HG03571 (cell line): ENCODE data around the gene PLCG2.
"Not testable (repeated sequence)": the region's sequence is repeated elsewhere in the genome, so short reads cannot be mapped to it uniquely, and the experiment has no call there.

ENCODE experiments used
- ATAC-seq: cut with Tn5 transposase; IDR thresholded peaks from one replicate; pipeline ENCODE4 v1.9.1; 2021; ENCODE audit not compliant: unreplicated experiment

Gene PLCG2

DNA sequence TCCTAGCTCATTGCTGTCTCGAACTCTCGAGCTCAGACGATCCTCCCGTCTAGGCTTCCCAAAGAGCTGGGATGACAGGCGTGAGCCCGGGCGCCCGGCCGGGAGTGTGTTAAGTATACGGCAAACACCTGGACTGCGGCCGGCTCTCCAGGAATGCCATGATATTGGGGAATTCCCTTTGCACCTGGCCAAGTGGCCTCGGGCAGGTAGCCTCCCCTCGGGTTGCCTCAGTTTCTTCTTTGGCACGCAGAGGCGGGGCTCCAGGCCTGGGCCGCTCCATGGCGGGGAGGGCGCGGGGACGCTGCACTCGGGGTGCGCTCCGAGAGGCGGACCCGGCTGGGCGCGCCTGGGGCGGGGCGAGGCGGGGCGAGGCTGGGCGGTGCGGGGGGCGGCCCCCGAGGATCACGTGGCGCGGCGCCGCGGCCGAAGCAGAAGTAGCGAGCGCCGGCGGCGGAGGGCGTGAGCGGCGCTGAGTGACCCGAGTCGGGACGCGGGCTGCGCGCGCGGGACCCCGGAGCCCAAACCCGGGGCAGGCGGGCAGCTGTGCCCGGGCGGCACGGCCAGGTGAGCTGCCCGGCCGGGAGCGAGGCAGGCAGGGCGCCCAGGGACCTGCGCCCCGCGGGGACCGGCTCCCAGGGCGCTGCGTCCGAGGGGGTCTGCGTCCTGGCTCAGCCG, at the start of gene PLCG2:
Gene PLCG2, plus strand, starts transcription at position 431 of the 675 bp plus-strand sequence. CDS start 6,699 bp downstream, outside the sequence.
- peak; percentile 82 for ATAC-seq

DNA sequence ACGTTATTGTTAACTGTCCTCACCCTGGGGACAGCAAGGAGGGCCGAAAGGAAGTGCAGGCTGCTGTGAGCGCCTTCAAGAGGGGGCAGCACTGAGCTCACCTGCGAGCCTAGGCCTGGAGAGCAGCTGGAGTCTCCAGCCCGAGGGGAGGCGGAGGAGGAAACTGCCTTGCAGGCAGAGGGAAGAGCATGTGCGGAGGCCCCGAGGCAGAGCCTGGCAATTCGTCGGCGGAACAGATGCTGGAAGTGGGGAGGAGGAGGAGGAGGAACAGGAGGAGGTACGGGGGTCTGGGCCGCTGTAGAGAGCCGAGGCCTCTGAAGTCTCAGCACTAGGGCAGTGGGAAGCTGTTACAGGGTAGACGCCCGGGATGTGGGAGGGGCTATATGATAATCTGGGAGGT, 49.6 kb upstream of the PLCG2 start:
- no peak for ATAC-seq

DNA sequence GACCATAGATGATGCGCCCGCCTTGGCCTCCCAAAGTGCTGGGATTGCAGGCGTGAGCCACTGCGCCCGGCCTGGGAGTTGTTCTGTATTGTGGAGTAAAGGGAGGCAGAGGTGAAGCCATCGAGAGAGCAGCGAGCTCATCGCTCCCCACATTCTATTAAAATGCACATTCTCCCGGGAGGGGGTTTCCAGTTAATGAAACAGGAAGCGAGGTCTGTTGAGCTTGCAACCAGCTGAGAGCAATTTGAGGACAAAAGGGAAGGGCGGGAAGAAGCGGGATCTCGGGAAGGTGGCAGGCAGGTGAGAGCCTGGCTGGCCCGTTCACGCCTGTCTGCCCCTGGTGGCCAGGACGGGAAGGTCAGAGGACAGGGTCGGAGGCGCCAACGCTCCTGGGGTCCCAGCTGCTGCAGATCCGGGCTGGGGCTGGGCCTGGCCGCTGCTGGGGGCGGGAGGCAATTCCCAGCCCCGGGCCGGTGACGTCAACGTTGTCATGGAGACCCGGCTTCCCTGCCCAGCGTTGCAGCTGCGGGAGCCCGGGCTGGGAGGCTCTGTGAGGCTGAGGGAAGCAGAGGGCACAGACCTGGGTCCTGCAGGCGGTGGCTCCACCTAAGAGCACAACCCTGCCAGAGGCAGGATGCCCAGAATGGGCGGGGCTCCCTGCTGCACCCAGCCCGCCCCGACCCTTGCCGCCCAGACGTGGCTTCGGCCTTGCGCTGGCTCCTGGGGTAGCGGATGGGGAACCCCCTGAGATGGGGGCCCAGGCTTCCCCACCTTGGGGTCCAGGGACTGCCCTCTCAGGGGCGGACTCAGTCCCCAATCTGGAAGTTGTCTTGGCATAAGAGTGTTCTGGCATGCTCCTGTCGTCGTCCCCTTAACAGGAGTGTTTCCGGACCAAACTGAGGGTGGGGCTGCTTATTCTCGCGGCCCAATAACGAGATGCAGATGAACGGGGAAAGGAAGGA, 48.7 kb upstream of the PLCG2 start:
- peak; percentile 73 for ATAC-seq

DNA sequence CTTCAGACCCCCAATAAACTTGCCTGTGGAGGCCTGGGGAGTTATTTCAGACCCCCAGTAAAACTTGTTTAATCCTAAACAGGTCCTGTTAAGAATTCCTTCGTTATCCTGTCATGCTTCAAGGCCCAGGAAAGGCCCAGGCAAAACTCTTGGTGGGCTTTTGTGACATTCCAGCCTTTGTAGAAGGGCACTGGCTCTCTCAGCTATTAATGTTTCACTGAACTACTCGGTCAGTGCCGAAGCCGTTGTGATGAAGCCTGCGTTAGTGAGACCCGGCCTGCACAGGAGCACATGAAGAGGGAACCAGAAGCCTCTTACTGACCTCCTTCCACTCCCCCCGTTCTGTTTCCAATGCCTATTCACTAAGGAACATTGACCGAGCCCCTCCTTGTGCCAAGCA, 47.4 kb upstream of the PLCG2 start:
- no peak for ATAC-seq

DNA sequence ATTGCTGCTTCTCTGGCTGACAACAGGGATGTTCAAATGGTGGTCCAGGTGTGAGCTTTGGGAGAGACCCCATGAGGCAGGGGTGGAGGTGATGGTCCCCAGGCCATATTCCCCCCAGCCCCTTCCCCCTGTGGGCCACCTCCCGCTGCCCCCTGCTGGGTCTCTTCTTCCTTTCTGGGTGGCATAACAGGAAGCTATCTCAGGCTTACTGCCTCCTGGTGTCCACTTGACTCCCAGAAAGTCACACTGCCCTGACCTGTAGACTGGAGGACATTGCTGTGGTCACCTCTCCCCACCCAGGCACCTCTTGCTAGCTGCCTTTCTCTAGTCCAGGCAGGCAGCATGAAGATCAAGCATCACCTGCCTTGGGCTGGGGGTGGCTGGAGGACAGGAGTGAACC, 46.4 kb upstream of the PLCG2 start:
- ATAC-seq, result no peak

DNA sequence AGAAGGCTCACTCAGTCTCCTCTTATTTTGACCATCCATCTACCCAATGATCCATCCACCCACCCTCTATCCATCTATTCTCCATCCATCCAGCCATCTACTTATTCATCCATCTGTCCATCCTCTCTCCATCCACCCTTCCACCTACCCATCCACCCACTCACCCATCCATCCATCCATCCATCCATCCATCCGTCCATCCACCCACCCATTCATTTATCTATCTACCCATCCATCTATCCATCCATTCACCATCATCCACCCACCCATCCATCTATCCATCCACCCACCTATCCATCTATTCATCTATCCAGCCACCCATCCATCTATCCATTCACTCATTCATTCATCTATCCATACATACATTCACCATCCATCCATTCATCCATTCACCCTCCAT, 45.8 kb upstream of the PLCG2 start:
- ATAC-seq, result no peak

DNA sequence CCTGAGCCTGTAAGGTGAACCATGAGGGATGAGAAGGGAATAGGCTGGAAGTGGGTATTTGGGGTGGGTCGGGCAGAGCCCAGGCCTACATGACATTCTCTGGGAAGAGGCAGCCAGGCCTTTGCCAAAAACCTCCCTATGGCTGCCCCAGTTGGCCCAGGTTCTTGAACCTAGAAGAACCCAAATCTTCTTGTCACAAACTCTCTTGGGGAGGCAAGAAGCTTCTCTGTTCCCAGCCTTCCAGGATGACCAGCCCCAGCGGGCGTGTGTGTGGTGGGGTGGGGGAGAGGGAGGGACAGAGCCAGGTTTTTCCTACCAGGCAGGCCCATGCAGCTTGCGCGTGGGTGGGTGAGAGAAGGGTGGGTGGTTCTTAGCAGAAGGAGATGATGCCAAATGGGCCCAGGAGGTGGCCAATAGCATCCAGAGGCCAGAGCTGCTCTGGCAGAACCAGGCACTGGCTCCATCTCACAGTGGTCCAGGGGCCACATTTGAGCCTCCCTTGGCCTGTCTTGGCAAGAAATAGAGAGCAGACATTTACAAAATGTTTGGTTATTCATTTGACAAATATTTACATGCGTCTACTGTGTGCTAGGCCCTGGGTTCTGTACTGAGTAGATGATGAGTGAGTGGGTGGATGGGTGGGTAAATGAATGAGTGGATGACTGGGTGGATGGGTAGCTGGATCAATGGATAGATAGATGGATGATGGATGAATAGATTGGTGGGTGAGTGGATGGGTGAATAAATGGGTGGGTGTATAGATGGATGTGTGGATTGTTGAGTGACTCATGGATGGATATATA, 44.3 kb upstream of the PLCG2 start:
- ATAC-seq, result no peak

DNA sequence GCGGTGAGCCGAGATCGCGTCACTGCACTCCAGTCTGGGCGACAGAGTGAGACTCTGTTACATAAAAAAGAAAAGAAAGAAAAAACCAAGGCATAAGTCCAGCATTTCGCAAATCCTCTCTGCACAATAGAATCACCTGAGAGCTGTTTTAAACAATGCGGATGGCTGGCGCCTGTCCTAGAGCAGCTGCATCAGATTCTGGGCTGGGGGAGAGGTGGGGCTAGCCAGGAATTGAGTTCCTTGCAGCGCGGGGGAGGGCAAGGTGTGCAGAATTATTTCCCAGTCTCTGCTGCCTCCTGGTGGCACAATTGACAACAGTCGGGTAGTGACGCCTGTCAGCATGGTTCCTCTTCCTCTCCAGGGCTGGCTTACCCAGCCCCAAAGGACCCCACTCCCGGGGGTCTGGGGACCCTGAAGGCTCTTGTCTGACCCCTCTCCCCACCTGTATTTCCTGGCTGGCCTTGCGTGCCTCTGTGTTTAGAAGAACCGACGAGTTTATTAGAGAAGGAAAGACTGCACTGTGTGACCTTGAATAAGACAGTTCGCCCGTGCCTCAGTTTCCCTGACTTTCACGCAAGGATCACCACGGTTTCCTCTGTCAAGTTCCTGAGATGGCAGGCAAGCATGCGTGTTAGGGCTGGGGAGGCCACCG, 41.1 kb upstream of the PLCG2 start:
- ATAC-seq, result peak; percentile 59

DNA sequence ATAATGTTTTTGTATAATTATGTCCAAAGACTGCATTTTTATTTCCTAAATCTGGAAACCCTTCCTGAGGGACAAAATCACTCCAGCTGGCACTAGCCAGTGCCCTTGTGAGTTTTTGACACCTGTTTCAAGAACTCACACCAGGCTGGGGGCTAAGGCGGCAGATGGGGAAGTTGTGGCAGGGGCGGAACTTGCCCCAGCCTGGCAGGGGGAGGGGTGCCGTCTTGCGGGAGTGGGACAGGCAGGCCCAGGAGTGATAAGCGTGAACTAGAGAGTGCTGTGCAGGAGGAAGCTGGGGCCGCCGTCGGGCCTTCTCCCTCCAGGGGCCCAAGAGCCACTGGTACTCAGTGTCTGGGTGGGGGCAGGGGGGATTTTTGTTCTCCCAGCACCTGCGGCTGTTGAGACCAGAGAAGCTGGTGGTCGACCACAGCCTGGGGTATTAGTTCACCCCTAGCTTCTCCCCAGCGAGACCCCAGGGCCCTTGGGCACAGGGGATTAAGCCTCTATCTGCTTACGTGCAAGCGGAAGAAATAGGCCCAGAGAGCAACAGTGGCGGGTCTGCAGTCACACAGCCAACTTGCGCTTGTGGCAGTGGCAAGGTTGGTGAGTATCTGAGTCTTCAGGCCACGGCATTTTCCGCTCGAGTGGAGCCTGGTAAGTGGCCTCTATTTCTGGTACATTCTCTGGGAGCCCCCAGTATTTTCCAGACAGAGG, 40.2 kb upstream of the PLCG2 start:
- ATAC-seq, result peak; percentile 29

DNA sequence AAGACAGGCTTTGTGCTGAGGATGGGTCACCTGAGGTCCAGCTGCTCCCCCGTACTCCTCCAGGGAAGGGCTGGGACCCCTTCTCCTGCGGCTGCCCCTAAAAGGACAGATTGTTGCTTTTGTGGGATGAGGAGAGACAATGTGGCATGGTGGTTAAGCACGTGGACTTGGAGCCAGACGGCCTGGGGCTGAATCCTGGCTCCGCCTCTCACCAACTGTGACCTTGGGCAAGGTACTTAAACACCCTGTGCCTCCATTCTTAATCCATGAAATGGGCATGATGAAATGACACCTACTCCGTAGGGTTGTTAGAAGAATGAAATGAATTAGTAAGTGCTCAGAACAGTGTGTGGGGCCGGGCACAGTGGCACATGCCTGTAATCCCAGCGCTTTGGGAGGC, 39.6 kb upstream of the PLCG2 start:
- no peak for ATAC-seq

DNA sequence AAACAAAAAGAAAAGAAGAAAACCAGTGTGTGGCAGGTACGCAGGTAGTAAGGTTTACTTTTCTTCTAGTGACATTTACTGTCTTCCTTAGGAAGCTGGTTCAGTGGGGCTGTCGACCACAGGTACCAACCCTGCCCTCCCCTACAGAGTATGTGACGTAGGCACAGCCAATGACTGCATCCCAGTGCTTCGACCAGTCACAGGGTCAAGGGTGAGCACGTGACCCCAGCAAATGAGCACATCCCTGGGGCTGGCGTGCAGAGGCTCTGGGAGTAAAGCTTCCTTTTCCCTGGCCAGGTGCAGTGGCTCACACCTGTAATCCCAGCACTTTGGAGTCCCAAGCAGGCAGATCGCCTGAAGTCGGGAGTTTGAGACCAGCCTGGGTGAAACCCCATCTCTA, 38.9 kb upstream of the PLCG2 start:
- ATAC-seq, result peak; percentile 57

DNA sequence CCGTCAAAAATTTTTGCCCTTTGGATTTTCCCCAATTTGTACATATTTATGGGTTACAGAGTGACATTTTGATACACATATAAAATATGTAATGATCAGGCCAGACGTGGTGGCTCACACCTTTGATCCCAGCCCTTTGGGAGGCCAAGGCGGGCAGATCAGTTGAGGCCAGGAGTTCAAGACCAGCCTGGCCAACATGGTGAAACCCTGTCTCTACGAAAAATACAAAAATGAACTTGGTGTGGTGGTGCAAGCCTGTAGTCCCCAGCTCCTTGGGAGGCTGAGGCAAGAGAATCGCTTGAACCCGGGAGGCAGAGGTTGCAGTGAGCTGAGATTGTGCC, 37.7 kb upstream of the PLCG2 start:
- ATAC-seq, result not testable (repeated sequence)

DNA sequence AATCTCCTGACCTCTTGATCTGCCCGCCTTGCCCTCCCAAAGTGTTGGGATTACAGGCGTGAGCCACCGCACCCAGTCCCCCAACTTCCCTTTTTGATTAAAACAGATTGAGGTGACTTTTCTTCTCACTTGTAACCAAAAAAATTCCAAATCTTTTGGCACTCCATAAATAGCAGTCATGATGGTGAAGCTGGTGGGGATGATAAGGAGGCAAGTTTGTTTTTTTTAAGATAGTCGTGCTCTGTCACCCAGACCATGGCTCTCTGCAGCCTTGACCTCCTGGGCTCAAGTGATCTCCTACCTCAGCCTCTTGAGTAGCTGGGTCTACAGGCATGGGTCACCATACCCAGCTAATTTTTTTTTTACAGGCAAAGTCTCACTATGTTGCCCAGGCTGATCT, 34.7 kb upstream of the PLCG2 start:
- no peak for ATAC-seq

DNA sequence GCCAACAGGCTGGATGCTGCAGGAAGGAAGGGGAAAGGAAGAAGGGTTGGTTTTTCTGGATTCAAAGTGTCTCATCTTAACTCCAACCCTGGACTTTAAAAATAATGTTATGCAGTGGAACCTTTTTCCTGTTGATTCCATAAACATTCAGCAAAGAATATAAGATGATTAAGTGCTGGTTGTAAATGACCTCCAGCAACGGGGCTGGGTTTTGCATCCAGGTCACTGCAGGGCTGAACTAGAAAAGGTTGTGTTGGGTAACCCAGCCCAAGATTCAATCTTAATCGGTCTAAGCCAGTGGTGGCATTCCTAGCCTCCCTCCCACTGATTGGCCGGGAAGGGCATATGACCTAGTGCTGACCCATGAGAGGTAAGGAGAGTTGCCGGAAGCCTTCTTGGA, 34.2 kb upstream of the PLCG2 start:
- ATAC-seq, result no peak

DNA sequence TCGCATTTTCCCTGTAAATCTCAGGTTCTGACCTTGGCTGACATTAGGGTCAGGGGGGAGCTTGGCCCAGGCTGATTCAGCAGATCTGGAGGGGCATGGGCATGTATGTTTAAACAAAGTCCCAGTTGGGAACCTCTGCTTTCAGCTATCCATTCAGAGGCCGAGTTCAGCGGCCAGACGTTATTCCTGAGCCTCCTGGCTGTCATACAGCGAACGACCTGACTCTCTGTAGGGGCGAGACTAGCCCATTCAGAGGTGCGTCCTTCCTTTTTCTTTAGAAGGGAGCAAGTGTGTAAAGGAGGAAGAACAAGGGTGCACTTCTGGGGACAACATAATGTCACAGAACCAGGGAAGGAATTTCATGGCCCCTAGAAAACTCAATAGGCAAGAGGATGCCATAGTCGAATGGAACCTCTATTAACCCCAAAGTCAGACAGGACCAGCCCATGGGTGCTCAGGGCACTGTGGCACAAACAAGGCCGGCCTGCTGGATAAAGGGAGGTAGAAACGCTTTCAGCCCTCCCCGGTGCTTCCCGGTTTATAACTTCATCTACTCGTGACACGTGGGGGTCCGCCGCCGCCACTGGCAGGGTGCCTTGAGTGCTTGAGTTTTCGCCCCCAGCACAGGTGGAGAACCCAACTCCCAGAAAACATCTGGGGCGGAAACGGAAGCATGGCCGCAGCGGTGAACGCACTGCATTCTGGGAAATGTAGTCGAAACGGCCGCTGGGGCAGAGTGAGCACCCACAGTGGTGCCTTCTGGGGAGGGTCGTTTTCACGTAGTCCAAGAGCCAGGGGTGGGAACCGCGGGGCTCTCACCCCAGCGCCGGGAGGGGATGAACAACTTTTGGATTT, 33.2 kb upstream of the PLCG2 start:
- peak; percentile 65 for ATAC-seq

DNA sequence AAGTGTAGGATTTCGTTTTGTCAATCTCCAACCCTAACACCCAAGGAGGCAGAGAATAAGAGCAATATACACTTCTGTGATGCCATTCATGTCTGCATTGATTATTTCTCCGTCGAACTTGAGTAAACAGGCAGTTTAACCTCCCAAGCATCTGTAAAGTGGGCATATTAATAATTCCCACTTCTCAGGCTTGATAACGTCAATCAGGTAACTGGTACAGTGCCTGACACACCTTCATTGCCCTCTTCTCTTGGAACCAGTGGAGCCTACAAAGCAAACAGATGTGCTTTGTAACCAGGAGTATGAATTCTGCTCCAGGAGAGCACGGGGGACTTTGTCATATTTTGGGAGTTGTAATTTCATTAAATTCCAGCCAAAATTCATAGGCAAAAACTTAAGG, 32.5 kb upstream of the PLCG2 start:
- peak; percentile 10 for ATAC-seq

DNA sequence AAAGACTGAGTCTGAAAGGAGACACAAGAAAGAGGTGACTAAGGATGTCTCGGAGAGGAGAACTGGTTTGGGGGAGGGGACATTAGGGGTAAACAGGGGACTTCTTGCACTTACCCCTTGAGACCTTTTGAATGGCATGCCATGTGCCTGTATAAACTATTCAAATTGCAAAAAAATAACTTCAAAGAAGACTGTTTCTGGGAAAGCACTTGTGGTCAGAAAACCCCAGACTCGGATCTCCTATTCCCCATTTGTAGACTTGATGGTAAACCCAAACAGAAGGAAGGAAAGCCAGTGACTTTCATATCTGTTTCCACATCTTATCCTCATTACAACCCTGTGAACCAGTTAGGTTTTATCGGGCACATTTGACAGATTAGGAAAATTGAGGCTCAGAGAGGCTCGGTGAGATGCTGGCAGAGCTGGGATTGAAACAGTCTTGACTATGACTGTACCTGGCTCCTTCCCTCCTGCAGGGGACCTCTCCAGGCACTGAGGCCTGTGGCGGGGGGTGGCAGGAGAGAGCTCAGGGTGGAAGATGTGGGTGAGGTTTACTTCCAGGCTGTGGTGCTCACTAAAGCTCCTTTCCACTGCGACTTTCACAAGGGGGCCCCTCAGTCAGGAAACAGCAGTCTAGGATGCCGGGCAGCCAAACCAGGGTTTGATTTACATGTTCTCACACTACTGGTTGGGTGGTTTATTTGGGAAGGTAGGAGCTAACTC, 30.5 kb upstream of the PLCG2 start:
- no peak for ATAC-seq

DNA sequence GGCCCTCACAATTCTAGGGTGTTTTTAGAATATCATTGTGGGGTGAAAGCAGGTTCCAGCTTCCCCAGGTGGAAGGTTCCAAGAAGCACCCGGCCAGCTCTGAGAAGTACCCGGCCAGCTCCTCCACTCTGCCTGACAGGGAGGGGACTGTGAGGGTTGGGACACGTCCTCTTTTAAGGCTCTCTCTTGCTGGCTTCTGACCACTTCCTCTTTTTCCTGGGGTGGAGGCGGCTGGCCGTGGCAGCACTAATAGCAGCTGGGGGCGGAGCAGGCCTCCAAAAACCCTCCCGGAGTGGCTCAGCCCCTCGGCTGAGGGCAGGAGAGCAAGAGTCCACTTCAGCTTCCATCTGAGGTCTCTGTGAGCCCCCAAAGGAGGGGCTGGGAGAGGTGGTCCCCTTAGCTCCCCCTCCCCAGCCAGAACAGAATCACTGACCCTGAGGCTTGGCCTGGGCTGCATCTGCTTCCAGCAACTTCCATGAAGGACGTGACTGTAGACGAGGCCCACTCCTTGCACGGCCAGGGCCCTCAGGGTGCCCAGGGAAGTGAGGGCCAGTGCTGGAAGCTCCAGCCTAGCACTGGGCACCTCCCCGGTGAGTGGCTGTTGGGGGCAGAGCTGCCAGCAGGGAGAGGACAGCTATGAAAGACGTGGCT, 26.7 kb upstream of the PLCG2 start:
- ATAC-seq, result peak; percentile 95
